T follicular helper cell (primary cell): Measurements from ENCODE around the gene PLXNB1.
"Not testable (repeated sequence)": the region's sequence is repeated elsewhere in the genome, so short reads cannot be mapped to it uniquely, and the experiment has no call there.

Experiments used
- DNase-seq: peaks from one replicate; pipeline ENCODE4 v3.0.0-alpha.2; 2020; ENCODE audit warnings: low read depth

PLXNB1 gene

DNA sequence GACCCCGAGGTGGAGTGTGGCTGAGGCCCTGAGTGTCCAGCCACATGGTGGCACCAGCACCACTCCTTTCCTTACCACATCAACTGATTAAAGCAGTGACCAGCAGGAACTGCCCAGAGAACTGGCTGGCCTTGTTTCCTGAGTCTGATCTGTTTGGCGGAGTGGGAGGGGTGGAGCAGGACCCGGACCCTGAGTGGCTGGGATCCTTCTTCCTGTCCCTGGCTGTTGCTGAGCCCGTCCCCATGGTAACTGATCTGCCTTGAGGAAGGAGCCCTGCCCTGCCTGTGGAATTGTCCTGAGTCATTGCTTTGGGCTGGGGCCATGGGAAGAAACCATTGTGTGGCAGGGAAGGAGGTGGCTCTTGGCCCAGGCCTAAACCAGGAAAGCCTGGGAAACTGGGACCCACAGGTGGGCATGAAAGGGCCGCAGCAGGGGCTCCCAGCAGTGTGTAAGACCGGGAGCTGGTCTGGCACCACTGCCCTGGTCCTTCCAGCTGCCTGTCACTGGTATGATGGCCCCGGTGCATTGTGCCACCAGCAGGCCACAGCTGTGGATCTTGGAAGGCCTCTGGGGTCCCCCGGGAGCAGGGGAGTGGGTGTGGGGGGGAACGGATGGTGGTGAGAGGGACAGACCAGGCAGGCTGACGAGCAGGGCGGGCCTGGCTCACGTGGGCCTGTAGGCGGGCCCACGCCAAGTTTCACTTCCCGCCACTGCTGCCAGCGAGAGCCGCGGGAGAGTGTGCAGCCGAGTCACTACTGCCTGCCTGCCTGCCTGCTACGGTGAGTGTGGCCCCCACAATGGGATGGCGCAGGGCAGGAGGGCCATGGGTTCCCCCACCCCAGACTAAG is 35.9 kb upstream of the PLXNB1 start:
- peak; percentile 64 for DNase-seq

DNA sequence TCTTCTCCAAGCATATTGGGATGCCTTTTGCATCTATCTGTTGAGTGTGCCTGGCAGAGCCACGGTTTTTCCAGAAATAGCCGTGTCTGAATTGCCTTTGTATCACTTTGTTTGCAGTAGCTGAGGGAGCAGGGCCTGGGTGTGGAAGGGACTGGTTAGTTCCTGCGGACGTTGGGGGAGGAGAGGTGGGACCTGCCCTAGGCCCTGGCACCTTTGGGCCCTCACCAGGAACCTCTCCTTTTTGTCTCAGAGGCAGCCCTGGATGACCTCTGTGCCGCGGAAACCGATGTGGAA is 35.3 kb upstream of the PLXNB1 start:
- no peak for DNase-seq

GRCh38 chr3:48464713-48465221 is 34.9 kb upstream of the PLXNB1 start:
- no peak for DNase-seq

DNA sequence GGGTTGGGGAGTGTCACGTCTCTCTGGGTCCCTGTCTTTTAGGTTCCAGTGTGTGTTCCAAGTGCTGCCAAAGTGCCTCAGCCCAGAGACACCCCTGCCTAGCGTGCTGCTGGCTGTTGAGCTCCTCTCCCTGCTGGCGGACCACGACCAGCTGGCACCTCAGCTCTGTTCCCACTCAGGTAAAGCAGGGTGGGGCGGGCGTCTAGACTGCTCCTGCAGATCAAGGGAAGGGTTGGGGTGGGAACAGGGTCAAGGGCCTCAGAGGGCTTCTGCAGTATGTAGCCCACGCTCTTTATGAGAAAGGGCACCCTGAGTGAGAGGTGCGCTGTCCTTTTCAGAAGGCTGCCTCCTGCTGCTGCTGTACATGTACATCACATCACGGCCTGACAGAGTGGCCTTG is 33.8 kb upstream of the PLXNB1 start:
- DNase-seq = no peak

DNA sequence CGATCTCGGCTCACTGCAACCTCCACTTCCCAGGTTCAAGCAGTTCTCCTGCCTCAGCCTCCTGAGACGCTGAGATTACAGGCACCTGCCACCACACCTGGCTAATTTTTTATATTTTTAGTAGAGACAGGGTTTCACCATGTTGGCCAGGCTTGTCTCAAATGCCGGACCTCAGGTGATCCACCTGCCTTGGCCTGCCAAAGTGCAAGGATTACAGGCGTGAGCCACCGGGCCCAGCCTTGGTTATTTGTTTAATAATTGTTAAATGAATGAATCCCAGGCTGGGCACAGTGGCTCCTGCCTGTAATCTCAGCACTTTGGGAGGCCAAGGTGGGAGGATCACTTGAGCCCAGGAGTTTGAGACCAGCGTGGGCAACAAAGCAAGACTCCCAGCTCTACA is 31.9 kb upstream of the PLXNB1 start:
- DNase-seq = not testable (repeated sequence)

- no peak for DNase-seq
Observed at GRCh38 chr3:48460517-48460902, 30.6 kb upstream of the PLXNB1 start.

DNA sequence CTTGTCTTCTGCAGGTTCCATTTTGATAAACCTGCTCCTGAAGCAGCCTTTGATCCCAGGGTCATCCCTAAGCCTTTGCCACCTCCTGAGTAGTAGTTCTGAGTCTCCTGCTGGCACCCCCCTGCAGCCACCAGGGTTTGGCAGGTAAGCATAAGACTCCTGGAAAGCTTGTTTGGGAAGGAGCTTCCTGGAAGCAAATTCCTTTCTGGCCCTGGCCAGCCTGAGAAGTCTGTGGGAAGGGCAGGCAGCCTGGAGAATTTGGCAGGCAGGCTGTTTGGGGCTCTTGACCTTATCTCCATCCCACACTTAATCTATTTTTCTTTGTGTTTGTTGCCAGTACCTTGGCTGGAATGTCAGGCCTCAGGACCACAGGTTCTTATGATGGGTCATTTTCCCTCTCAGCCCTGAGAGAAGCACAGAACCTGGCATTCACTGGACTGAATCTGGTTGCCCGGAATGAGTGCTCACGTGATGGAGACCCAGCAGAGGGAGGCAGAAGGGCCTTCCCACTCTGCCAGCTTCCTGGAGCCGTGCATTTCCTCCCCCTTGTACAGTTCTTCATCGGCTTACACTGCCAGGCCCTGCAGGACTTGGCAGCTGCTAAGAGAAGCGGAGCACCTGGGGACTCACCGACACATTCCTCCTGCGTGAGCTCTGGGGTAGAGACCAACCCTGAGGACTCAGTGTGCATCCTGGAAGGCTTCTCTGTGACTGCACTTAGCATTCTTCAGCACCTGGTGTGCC is 30.1 kb upstream of the PLXNB1 start:
- no peak for DNase-seq

- DNase-seq = no peak
Observed at GRCh38 chr3:48459331-48459730, 29.4 kb upstream of the PLXNB1 start.

- no peak for DNase-seq
Observed at GRCh38 chr3:48456456-48456855, 26.6 kb upstream of the PLXNB1 start.

DNA sequence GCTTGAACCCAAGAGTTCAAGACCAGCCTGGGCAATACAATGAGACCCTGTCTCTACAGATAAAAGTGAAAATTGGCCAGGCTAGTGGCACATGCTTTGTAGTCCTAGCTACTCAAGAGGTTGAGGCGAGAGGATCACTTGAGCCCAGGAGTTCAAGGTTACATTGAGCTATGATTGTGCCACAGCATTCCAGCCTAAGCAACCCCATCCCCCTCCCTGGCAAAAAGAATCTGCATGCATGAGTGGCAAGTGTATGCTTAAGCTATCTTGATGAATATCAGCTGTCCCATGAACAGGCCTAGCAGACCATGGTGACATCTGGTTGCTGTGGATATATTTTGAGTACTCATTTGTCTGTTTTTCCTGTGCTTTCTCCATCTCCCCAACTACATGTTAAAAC is 21.4 kb upstream of the PLXNB1 start:
- DNase-seq = no peak

DNA sequence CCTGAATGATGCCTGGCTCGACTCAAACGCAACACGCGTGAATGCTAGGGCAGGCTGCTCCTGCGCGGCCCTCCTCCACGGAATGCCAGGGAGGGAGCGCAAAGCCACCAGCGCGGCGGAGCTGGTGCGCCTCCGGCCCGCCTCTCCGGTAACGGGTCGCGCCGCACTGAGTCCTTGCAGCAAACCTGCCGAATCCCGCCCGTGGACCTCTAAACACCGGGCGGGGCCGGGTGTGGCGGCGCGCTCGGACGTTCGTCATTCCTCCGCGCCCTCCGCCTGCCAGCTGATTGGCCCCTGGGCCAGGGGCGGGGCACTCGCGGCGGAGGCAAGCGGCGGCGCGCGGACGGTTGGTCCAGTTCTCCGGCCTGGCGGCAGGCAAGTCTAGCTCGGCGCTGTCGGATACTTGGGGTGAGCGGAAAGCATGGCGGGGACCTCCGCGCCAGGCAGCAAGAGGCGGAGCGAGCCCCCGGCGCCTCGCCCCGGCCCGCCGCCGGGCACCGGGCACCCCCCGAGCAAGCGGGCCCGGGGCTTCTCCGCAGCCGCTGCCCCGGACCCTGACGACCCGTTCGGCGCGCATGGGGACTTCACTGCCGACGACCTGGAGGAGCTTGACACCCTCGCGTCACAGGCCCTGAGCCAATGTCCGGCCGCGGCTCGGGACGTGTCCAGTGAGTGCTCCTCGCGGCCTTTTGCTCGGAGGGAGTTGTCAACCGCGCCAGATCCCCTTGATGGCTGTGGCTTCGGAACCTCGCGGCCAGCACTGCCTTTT is 16.7 kb upstream of the PLXNB1 start, which contains the start of gene ATRIP:
TSS of gene ATRIP (plus strand) at position 313 of the 769 bp plus-strand sequence. CDS start at position 422, 109 bp downstream.
- DNase-seq = peak; percentile 79

DNA sequence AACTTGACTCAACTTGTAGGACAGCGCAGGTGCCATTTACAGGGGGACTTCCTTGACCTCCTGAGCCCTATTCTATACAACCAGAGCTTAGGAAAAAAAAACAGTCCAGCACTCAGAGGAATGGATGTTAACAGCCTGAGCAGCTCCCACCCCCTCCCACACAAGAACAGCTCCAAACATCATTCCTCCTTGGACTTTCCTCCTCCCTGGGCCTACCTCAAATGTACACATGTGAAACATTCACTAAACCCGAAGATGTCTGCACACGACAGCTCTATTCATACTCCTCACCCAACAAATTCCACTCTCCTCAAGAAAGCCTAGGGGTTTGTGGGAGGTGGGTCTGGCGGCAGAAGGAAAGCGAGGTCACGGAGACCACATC is 16.1 kb upstream of the PLXNB1 start:
- DNase-seq = no peak

DNA sequence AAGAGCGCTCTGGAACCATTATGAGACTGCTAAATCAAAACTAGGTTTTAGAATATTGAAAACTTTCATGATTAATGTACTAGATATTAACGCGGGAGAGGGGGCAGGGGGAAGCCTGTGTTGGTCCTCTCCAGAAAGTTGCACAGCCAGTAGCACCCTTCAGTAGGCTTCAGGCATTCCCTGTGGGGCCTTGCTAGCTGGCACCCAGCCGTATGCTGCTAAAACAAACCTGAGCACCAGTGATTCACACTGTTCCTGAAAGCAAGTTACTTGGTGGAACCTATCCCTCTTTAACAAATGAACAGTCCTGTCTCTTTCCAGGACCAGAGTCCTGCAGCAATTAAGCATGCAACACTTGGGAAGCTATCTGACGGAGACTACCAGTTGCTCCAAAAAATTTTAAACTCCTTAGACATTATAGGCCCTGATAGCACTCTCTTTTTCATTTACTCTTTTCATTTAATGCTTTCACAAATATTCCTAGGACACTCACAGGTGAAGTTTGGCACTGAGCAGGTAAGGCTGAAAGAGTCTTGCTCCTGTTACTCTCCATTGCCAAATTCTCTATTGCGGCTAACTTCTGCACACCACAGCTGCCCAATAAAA is 15.5 kb upstream of the PLXNB1 start:
- DNase-seq = no peak

GRCh38 chr3:48441940-48442339 is 12.1 kb upstream of the PLXNB1 start:
- no peak for DNase-seq

DNA sequence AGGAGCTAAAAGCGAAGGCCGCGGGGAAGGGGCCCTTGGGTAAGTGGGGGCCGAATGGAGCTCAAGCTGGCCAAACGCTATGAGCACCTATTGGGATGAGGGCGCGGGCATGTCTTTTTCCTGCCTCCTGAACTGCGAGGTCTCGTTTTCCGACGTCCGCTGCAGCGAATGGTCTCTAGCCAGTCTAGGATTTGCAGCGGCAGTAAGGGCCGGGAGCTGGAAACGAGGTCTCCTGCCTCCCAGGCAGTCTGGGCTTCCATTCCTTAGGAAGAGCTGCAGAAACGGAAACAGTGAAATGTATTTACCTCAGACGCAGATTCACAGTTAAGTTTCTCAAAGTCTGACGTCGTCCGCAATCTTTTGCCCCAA is 10.7 kb upstream of the PLXNB1 start:
- no peak for DNase-seq

DNA sequence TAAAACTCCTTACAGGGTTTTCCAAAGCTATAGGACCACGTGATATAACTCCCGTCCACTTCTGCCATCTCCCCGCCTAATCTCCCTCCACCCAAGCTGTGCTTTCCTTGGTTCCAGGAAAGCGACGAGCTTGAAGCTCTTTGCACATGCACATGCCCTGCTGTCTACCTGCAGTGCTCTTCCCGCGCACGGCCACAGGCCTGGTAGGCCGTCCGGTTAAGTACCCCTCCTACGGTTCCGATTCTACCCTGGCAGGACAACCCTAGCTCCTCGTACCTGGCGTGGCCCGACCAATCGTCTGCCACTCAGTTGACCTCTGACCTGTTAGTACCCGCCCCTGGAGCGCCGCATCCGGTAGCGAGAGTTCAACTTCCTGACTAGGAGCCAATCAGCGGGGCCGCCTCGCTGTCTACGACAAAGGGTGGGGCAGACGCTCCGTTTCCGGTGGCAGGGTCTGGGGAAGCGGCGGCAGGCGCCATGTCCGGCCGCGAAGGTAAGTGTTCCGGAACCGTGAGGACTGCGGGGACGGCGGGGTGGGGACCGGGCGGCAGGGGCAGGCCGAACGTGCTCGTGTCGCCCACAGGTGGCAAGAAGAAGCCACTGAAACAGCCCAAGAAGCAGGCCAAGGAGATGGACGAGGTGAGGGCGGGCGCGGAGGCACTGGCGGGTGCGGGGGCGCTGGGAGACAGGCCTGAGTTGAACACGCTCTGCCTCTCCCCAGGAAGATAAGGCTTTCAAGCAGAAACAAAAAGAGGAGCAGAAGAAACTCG is 10.1 kb upstream of the PLXNB1 start, which contains the start of the genes CCDC51 and TMA7:
TSS of gene CCDC51 (minus strand) at position 300 of the 770 bp plus-strand sequence. CDS start 4,991 bp downstream, outside the sequence.
TSS of gene TMA7 (plus strand) at position 438 of the 770 bp plus-strand sequence. CDS start at position 478, 40 bp downstream.
- peak; percentile 97 for DNase-seq

GRCh38 chr3:48437812-48438211 is 7.9 kb upstream of the PLXNB1 start:
- DNase-seq = no peak

DNA sequence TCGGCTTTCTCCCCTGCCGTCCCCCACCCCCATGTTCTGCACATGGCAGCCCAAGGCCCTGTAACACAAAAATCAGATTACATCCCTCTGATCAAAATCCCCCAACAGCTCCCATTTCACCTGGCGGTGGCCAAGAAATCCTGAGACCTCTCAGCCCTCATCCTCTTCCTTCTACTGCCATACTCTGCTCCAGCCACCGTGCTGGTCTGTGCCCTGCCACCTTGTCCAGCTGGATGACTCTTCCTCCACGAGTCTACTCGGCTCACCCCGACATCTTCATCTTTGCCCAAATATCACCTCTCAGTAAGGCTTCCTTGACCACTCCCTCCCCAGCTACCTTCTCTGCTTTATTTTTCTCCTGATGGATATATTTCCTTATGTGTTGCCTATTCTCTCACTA is 7.0 kb upstream of the PLXNB1 start:
- DNase-seq = no peak

GRCh38 chr3:48436477-48436787 is 6.5 kb upstream of the PLXNB1 start:
- DNase-seq = no peak

- DNase-seq = peak; percentile 81
Observed at GRCh38 chr3:48435774-48436476, 6.0 kb upstream of the PLXNB1 start.

DNA sequence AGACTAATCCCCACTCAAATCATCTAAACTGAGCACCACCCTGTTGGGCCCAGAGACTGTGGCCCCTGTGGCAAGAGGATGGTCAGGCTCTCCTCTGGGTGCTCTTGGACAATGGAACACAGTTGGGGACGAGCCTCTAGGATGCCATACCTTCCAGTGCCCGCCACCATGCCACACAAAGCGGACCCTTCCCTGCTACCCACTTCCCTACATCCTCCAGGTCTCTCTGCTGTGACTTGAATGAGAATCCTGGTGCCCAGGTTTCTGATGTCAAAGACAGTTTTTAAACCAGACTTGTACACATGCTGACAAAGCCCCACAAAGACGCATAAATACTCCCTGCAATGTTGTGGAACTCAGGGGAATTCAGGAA is 5.3 kb upstream of the PLXNB1 start:
- DNase-seq = no peak
